Urinary bladder (tissue), 4 donors: ENCODE data around the gene NME4. TPM values are rescaled to one million over a fixed set of nuclear protein-coding genes. Genes with fewer than 3 reads are reported as not detected.
"Not testable (repeated sequence)": the region's sequence is repeated elsewhere in the genome, so short reads cannot be mapped to it uniquely, and the experiment has no call there.

Experiments
- DNase-seq: peaks from one replicate; pipeline ENCODE4 v3.0.0-alpha.2; 2015; ENCODE audit errors: extremely low spot score
- H3K27ac ChIP-seq: one replicate; pipeline ENCODE4 v1.5.1; 2013; ENCODE audit warnings: low read depth, mild to moderate bottlenecking, moderate library complexity
- H3K36me3 ChIP-seq: one replicate; pipeline ENCODE4 v1.6.1; 2013; ENCODE audit warnings: mild to moderate bottlenecking, moderate library complexity; ENCODE audit not compliant: insufficient read depth
- H3K4me1 ChIP-seq: one replicate; pipeline ENCODE4 v1.6.1; 2013; ENCODE audit warnings: mild to moderate bottlenecking, moderate library complexity; ENCODE audit not compliant: insufficient read depth
- H3K4me3 ChIP-seq: one replicate; pipeline ENCODE4 v1.5.1; 2013; ENCODE audit warnings: low read depth, low read length
- WGBS: extraction: QIAGEN DNeasy Blood & Tissue Kit; methylation state at CpG from one replicate; pipeline ENCODE4 v1.1.7; 2013; 5-methylcytosine and 5-hydroxymethylcytosine counted together
- polyA plus RNA-seq: library from polyadenylated mRNA; stranded (reverse); fragments of 200-250 nt; gene quantifications from one replicate; pipeline ENCODE4 v1.2.3, GENCODE V29; 2013
- total RNA-seq: library from RNA; depleted of rRNA; stranded (reverse); fragments of >200 nt; gene quantifications from one replicate; pipeline ENCODE4 v1.2.3, GENCODE V29; 2014
- donor health status: healthy with polysubstance abuse.
- donor health status: healthy.

NME4 gene
- total RNA-seq, result 29.0 TPM
- polyA plus RNA-seq, result 246 TPM

- WGBS, result under 1% methylated on average over 75 of the region's 75 CpGs
- H3K4me3 ChIP-seq, result peak within 1 kb of the TSS; percentile 81
- H3K27ac ChIP-seq, result peak within 1 kb of the TSS; percentile 53
- H3K36me3 ChIP-seq, result no peaks in the 10 kb centered on the region
- H3K4me1 ChIP-seq, result no peaks in the 10 kb centered on the region
- DNase-seq, result no peak
Measured at GRCh38 chr16:397135-397661, at the start of gene NME4. NME4 (plus strand) TSS chr16:397199; CDS start chr16:397223, 24 bp downstream.

- Histone ChIP-seq H3K4me1 (no peaks in the 10 kb centered on the region), H3K36me3 (no peaks in the 10 kb centered on the region), H3K4me3 (no peak overlapping the region), H3K27ac (no peak overlapping the region)
- 94% methylated on average over 6 of the region's 6 CpGs for WGBS
- no peak for DNase-seq
Measured at GRCh38 chr16:347203-347602, 49.8 kb upstream of the NME4 start.

GRCh38 chr16:348495-348894 lies 48.5 kb upstream of the NME4 start:
- DNase-seq, H3K36me3 ChIP-seq, H3K4me3 ChIP-seq, H3K27ac ChIP-seq, H3K4me1 ChIP-seq: not testable (repeated sequence)
- 93% methylated on average over 10 of the region's 10 CpGs for WGBS

- Histone ChIP-seq H3K4me3 (no peak overlapping the region), H3K4me1 (no peaks in the 10 kb centered on the region), H3K36me3 (no peaks in the 10 kb centered on the region), H3K27ac (no peak overlapping the region)
- WGBS, result 91% methylated on average over 7 of the region's 7 CpGs
- DNase-seq, result no peak
Measured at GRCh38 chr16:349211-349610, 47.8 kb upstream of the NME4 start.

GRCh38 chr16:350203-350602 lies 46.8 kb upstream of the NME4 start:
- WGBS, result 79% methylated on average over 8 of the region's 8 CpGs
- no peak overlapping the region for H3K4me3 ChIP-seq
- no peaks in the 10 kb centered on the region for H3K4me1 ChIP-seq
- no peaks in the 10 kb centered on the region for H3K36me3 ChIP-seq
- H3K27ac ChIP-seq, result no peak overlapping the region
- no peak for DNase-seq

DNA sequence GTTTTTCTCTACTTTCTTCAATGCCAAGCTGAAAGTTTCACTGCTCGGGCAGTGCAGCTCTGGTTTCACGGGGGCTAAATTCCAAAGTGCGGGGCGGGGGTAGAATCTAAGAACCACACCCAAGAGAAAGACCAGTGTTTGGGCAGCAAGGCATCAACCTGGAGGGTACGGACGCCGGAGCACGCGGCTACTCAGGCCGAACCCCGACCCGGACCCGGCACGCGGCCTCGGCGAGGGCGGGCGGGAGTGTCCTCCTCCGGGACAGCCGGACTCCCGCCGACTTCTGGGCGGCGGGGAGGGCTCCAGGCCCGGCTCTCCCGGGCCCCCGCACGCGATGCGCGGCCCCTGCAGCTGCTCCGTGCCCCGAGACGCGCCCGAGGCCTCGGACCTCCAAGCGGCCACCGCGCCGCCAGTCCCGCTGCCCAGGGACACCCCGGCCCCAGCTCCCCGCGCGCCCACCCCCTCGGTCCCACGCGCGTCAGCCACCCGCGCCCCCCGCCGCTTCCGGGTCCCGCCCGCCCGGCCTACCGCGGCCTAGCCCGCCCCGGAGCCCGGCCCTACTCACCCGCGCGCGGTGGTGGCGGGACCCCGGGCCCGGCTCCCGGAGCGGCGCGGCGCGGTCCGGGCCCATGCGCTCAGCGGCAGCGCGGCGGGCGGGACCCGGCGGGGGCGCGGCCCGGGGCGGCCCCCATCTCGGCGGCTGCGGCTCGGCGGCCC lies 45.0 kb upstream of the NME4 start:
- H3K4me1 ChIP-seq, result no peaks in the 10 kb centered on the region
- H3K27ac ChIP-seq, result no peak overlapping the region
- no peak for DNase-seq
- under 1% methylated on average over 95 of the region's 95 CpGs for WGBS
- H3K36me3 ChIP-seq, result no peaks in the 10 kb centered on the region
- peak overlapping the region; percentile 89 for H3K4me3 ChIP-seq

DNA sequence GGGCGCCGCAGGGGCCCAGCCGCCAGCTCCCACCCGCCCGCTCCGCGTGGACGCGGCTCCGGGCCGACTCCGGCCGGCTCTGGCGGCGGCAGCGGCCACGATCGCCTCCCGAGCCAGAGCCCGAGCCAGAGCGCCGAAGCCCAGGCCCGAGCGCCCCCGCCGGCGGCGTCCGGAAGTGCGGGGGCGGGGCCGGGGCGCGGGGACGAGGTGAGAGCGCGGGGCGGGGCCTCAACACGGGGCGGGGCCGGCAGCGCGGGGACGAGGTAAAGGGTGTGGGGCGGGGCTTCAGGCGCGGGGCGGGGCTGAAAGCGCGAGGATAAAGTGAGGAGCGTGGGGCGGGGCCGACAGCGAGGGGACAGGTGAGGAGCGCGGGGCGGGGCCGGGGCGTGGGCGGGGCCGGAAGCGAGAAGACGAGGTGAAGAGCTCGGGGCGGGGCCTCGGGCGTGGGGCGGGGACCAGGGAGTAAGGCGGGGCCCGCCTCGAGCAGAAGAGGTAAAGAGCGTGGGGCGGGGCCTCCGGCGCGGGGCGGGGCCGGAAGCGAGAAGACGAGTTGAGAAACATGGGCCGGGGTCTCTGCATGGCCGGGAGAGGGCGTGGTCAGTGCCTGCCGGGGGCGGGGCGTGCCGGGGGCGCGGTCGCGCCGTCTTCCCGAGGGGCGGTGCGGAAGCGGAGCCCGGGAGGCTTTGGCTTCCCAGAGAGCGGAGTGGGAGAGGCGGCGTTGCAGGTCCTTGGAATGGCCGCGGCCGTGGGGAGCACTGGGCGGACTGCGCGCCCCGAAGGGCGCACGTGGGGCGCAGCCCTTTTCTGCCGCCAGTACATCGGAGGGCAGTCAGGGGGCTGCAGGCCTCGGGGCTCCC lies 44.2 kb upstream of the NME4 start, which contains the start of gene AXIN1:
Gene AXIN1 (minus strand): TSS at position 177 of the 857 bp plus-strand sequence. CDS start 5,698 bp downstream, outside the sequence.
- peak within 1 kb of the TSS; percentile 89 for H3K4me3 ChIP-seq
- no peaks in the 10 kb centered on the region for H3K36me3 ChIP-seq
- H3K27ac ChIP-seq, result peak within 1 kb of the TSS; percentile 88
- no peaks in the 10 kb centered on the region for H3K4me1 ChIP-seq
- peak; percentile 89 for DNase-seq
- WGBS, result 2% methylated on average over 113 of the region's 113 CpGs

GRCh38 chr16:353404-354290 lies 43.4 kb upstream of the NME4 start:
- 61% methylated on average over 25 of the region's 25 CpGs for WGBS
- H3K36me3 ChIP-seq, result no peaks in the 10 kb centered on the region
- no peak for DNase-seq
- no peaks in the 10 kb centered on the region for H3K4me1 ChIP-seq
- peak overlapping the region; percentile 22 for H3K4me3 ChIP-seq
- peak overlapping the region; percentile 88 for H3K27ac ChIP-seq

- Histone ChIP-seq H3K4me3 (no peak overlapping the region), H3K36me3 (no peaks in the 10 kb centered on the region), H3K4me1 (no peaks in the 10 kb centered on the region), H3K27ac (peak overlapping the region; percentile 13)
- DNase-seq, result no peak
- WGBS, result 90% methylated on average over 12 of the region's 12 CpGs
Measured at GRCh38 chr16:354291-354881, 42.6 kb upstream of the NME4 start.

- Histone ChIP-seq H3K27ac (no peak overlapping the region), H3K4me3 (no peak overlapping the region), H3K4me1 (no peaks in the 10 kb centered on the region), H3K36me3 (no peaks in the 10 kb centered on the region)
- whole genome bisulfite sequencing, result 85% methylated on average over 10 of the region's 10 CpGs
- no peak for DNase-seq
Measured at GRCh38 chr16:354971-355461, 42.0 kb upstream of the NME4 start.

- 57% methylated on average over 12 of the region's 12 CpGs for WGBS
- no peak overlapping the region for H3K4me3 ChIP-seq
- DNase-seq, result no peak
Measured at GRCh38 chr16:356741-357140, 40.3 kb upstream of the NME4 start.

DNA sequence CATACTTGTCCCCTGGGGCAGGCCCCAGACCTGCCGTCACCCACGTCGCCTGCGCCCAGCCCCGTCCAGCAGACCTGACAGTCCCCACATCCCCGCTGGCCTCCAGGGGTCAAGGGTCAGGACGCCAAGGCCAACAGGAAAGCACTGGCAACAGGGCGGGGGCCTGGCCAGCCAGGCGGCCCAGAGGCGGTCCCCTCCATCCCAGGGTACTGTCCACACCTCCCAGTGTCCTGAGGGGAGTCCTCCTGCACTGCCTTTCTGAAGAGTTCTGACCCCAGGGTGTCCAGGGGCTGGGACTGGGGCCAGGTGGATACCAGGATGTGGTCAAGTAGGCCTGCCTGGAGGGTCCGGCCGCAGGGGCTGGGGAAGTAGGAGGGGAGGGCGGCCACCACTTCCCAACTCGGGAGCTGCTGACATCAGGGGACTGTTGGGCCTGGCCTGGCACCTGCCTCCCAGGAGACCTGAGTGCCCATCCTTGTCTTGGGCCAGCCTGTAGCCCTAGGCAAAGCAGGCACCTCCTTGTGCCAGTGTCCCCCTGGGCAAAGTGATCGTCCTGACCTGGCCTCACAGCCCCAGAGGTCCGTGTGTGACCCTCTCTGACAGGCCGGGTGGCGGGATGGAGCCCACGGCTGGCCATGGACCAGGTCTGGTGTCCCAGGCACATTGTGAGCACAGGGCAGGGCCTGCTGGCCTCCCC lies 37.8 kb upstream of the NME4 start:
- H3K27ac ChIP-seq, result no peak overlapping the region
- WGBS, result 73% methylated on average over 19 of the region's 19 CpGs
- no peaks in the 10 kb centered on the region for H3K36me3 ChIP-seq
- DNase-seq, result no peak
- no peaks in the 10 kb centered on the region for H3K4me1 ChIP-seq
- no peak overlapping the region for H3K4me3 ChIP-seq

More at GRCh38 chr16:356741-357140, 40.3 kb upstream of the NME4 start:
- Histone ChIP-seq H3K27ac (no peak overlapping the region), H3K4me1 (no peaks in the 10 kb centered on the region), H3K36me3 (no peaks in the 10 kb centered on the region)
